Common myeloid progenitor, CD34-positive (primary cell): ENCODE measurements around the gene NDUFS7.
A peak's percentile ranks its signal among the peaks of the same experiment; 100 is the strongest.

Source experiments
- CTCF ChIA-PET: fragments of 350-600 bp; sonication (Branson Sonifier 250); formaldehyde crosslinking; loops from one replicate; lab custom pipeline; 2021; ENCODE audit warnings: antibody characterized with exemption; lab: Charles Lee
- POLR2A ChIA-PET: fragments of 350-600 bp; sonication (Branson Sonifier 250); formaldehyde crosslinking; loops from one replicate; lab custom pipeline; 2021; ENCODE audit warnings: antibody characterized with exemption; lab: Charles Lee
- DNase-seq, 3 donors: peaks; one replicate each; pipeline versions ENCODE4 v3.0.0 to v3.0.0-alpha.2; 2013
- H3K27ac ChIP-seq, 2 experiments: 1 replicate in 1 of 2; 2 replicates in 1 of 2; pipeline ENCODE4 v1.7.0; 2013; ENCODE audit warnings: inconsistent platforms in 2 of 2, low read length in 2 of 2, mild to moderate bottlenecking in 2 of 2, low read depth in 1 of 2, moderate library complexity in 1 of 2; ENCODE audit not compliant: severe bottlenecking in 2 of 2, insufficient read depth in 1 of 2, poor library complexity in 1 of 2
- H3K27me3 ChIP-seq, 5 experiments: replicated peaks in 2 of 5; 1 replicate in 3 of 5; 2 replicates in 2 of 5; pipeline versions ENCODE4 v1.6.1 to v1.7.0; 2013; ENCODE audit warnings: low read length in 4 of 5, mild to moderate bottlenecking in 2 of 5, moderate library complexity in 2 of 5, inconsistent platforms in 1 of 5; ENCODE audit not compliant: insufficient read depth in 5 of 5, control insufficient read depth in 4 of 5
- H3K36me3 ChIP-seq, 4 experiments: 1 replicate in 2 of 4; 2 replicates in 2 of 4; pipeline versions ENCODE4 v1.6.1 to v1.7.0; 2013; ENCODE audit warnings: low read length in 3 of 4, control low read depth in 1 of 4, mild to moderate bottlenecking in 1 of 4; ENCODE audit not compliant: control insufficient read depth in 4 of 4, insufficient read depth in 4 of 4
- H3K4me1 ChIP-seq, 4 experiments: 1 replicate in 3 of 4; 2 replicates in 1 of 4; pipeline versions ENCODE4 v1.6.1 to v1.7.1; 2013; ENCODE audit warnings: low read length in 3 of 4, mild to moderate bottlenecking in 3 of 4, control low read depth in 1 of 4, inconsistent platforms in 1 of 4, moderate library complexity in 1 of 4; ENCODE audit not compliant: control insufficient read depth in 4 of 4, insufficient read depth in 4 of 4; ENCODE audit errors: control extremely low read depth in 1 of 4
- H3K4me3 ChIP-seq, 7 experiments: 1 replicate in 4 of 7; 2 replicates in 3 of 7; pipeline versions ENCODE4 v1.5.1 to v1.7.0; 2013; ENCODE audit warnings: mild to moderate bottlenecking in 7 of 7, low read length in 6 of 7, moderate library complexity in 6 of 7, inconsistent platforms in 2 of 7, low read depth in 2 of 7, control low read depth in 1 of 7; ENCODE audit not compliant: insufficient read depth in 4 of 7, control insufficient read depth in 1 of 7; ENCODE audit errors: extremely low read depth in 1 of 7
- H3K9me3 ChIP-seq, 5 experiments: 1 replicate in 4 of 5; 2 replicates in 1 of 5; pipeline versions ENCODE4 v1.6.1 to v1.7.1; 2013; ENCODE audit warnings: low read length in 4 of 5, mild to moderate bottlenecking in 2 of 5, inconsistent platforms in 1 of 5, low read depth in 1 of 5, moderate library complexity in 1 of 5; ENCODE audit not compliant: control insufficient read depth in 4 of 5, insufficient read depth in 2 of 5; ENCODE audit errors: control extremely low read depth in 1 of 5
- WGBS: methylation state at CpG from one replicate; pipeline ENCODE4 v1.1.5; 2013; ENCODE audit not compliant: insufficient coverage; 5-methylcytosine and 5-hydroxymethylcytosine counted together

Gene NDUFS7

DNA sequence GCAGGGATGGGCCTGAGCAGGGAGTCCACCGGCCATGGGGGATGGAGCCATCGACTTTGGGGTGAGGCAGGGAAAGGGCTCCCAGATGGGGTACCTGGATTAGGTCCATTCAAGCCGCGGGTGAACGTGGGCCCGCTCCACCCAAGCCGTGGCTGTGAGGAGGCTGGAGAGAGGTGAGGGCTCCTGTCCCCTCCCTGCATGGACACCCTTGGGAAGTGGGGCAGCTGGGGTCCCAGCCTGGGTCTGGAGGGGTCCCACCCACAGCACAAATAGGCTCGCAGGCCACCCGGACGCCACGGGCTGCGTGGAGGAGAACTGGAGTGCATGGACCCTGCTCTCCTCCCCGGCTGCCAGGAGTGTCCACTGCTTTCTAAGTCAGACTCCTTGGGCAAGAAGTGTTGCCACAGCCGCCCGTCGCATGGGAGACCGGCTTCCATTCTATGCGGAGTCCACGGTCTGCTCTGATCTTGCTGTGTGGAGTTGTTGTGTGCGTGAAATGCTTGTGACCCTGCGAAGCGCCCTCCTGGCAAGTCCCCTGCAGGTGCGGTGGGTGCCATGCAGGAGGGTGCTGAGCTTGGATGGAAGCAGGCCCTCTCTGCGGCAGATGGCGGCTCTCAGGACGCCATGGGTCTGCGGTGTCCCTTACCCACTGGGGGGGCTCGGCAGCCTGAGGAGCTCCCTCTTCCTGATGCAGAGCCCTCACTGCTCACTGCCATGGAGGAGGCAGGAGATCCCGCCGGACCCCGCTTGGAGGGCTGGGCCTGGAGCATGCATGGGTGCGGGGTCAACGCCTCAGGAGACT, 25.7 kb downstream of the NDUFS7 start:
- Histone ChIP-seq H3K27ac (peak overlapping the region; percentile 80 to 92), H3K36me3 (peaks cover 0 to 54% (median 14%) of the 10 kb centered on the region in 4 experiments), H3K4me3 (peak overlapping the region in 6 of 7 experiments; percentile 78 to 90 (median 84)), H3K27me3 (no peaks in the 10 kb centered on the region), H3K9me3 (no peaks in the 10 kb centered on the region), H3K4me1 (peaks cover 0 to 40% (median 35%) of the 10 kb centered on the region in 4 experiments)
- 79% methylated on average over 33 of the region's 33 CpGs for WGBS
- ChIA-PET POLR2A (interaction anchor here (0.7 kb wide), 1 partner anchor 30 kb away, joined by 3 read pairs; no protein-coding TSS in a partner anchor), CTCF (interaction anchor here (1.2 to 1.5 kb wide), 2 partner anchors 9 to 429 kb away, joined by 3 read pairs; no protein-coding TSS in a partner anchor)
- DNase-seq, result no peak

DNA sequence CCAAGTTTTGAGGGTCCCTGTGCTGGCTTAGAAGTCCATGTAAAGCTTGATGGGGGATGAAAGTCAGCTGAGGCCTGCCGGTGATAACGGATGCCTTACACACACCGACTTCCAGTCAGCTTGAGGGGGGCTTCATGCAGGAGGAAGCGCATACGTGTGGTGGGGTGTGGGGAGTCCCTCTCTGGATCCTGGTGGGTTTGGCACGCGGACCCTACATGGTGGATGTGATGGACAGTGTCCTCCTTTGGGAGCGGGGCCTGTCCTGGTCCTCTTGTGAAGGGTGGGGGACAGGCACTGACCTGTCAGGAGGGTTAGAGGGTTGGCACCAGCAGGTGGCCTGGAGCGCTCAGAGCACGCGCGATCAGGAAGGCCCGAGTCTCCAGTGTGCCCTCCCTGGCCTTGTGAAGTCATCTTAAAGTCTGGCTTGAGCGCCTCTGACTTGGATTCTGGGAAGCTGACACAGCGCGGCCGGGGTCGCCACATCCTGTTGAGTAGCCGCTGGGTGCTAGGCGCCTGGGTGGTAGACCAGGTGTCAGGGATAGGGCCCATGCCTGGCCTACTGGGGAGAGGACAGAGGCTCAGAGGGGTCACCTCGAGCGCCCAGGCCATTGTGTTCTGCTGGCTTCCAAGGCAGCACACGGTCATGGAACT, 26.6 kb downstream of the NDUFS7 start:
- Histone ChIP-seq H3K9me3 (no peaks in the 10 kb centered on the region), H3K36me3 (peaks cover 0 to 57% (median 14%) of the 10 kb centered on the region in 4 experiments), H3K4me3 (peak overlapping the region in 3 of 7 experiments; percentile 19 to 90 (median 87)), H3K27ac (peak overlapping the region; percentile 50 to 92), H3K4me1 (peaks cover 0 to 45% (median 39%) of the 10 kb centered on the region in 4 experiments), H3K27me3 (no peaks in the 10 kb centered on the region)
- CTCF ChIA-PET, result interaction anchor here (1.2 kb wide), 1 partner anchor 8 kb away, joined by 3 read pairs; no protein-coding TSS in a partner anchor
- 69% methylated on average over 20 of the region's 23 CpGs for WGBS
- POLR2A ChIA-PET, result interaction anchor here (0.6 kb wide), 1 partner anchor 863 kb away, joined by 3 read pairs; no protein-coding TSS in a partner anchor
- DNase-seq, result peak in 2 of 3 donors; percentile 32

DNA sequence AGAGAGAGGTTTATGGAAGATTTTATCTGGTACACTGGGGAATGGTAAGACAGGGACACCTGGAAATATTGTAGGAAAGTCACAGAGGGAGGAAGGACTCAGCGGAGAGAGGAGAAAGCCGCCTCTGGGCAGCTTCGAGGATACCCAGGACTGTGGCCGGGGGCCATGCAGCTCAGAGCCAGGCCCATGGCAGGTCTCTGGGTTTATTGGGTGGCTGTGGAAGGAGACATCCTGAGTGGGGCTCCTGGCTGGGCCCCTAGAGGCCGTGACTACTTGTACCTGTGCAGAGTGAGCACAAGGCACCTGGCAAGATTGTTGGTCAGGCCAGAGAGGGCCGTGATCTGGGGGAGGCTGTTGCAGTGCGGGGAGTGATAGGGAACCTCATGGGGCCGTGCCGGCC, 27.1 kb downstream of the NDUFS7 start:
- Histone ChIP-seq H3K4me3 (no peak overlapping the region), H3K27ac (peak overlapping the region; percentile 55 to 92), H3K36me3 (peaks cover 0 to 59% (median 14%) of the 10 kb centered on the region in 4 experiments), H3K9me3 (no peaks in the 10 kb centered on the region), H3K27me3 (no peaks in the 10 kb centered on the region), H3K4me1 (peaks cover 0 to 50% (median 44%) of the 10 kb centered on the region in 4 experiments)
- POLR2A ChIA-PET, result no interaction called here
- 94% methylated on average over 9 of the region's 9 CpGs for WGBS
- CTCF ChIA-PET, result no interaction called here
- no peak for DNase-seq

DNA sequence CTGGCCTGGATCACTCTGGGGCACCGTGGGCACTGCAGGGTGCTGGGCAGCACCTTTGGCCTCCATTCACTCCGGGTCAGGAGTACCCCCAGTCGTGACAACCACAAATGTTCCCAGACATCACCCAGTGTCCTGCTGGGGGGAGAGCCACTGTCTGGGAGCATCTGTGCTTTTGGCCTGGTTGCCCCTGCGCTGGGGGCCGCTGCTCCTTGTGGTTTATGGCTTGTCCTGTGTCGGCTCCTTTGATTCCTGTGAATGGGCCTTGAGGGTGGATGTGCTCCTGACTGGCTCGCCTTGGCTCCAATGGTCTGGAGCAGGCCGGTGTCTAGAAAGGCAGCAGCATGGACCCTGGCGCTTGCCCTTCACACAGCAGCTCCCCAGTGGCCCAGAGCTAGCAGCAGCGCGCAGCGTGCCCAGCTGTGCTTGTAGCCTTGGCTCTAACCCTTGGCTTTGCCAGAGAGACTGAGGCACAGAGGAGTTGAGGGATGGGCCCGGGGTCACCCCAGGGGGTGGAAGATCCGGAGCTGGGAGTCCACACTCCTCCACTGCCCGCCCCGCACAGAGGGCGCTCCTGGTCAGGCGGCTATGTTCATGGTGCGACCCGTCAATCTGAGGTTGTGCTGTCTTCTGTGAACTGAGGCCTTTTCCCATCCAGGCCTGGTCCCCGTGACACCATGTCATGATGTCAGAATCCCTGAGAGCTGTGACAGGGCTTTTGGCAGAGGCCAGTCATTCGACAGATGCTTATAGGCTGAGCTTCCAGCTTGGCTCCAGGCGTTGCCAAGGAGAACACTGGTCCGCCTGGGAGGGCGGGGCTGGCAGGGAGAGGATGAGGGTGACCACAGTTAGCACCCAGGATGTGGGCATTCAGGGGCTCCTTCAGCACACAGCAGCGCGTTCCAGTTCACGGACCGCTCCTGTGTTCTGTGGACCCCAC, 27.8 kb downstream of the NDUFS7 start:
- no peaks in the 10 kb centered on the region for H3K9me3 ChIP-seq
- H3K4me3 ChIP-seq, result no peak overlapping the region
- no peak for DNase-seq
- ChIA-PET CTCF (interaction anchor here (1.7 kb wide), 1 partner anchor 29 kb away, joined by 6 read pairs; no protein-coding TSS in a partner anchor), POLR2A (no interaction called here)
- H3K36me3 ChIP-seq, result peaks cover 0 to 66% (median 17%) of the 10 kb centered on the region in 4 experiments
- peaks cover 0 to 55% (median 46%) of the 10 kb centered on the region in 4 experiments for H3K4me1 ChIP-seq
- peak overlapping the region; percentile 55 to 92 for H3K27ac ChIP-seq
- WGBS, result 91% methylated on average over 26 of the region's 29 CpGs
- no peaks in the 10 kb centered on the region for H3K27me3 ChIP-seq

DNA sequence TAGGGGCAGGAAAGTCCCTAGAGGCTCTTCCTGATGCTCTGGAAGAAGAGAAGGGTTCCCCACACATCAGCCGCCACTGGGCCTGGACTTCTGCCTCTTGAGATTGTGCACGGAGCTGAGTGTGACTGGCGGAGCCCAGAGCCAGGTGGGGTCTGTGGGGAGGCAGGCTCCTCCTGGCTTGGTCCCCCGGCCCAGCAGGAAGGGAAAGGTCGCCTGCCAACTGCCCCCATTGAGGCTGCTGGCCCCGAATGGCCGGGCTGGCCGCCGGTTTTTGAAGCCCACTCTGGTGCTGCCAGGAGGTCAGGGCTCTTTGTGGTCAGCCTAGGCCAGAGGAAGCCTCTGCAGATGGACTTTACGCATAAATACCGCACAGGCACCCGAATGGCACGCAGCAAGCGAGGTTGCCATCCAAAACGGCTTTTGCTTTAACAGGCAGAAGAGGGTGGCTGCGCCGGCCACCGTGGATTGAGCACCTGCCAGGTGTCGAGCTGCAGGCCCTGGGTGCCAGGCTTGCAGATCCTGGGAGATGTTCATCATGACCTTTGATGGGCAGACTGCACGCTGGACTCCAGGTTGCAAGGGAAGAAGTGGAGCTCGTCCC, 28.7 kb downstream of the NDUFS7 start:
- POLR2A ChIA-PET, result no interaction called here
- peak overlapping the region in 1 of 2 experiments; percentile 34 for H3K27ac ChIP-seq
- DNase-seq, result no peak
- peaks cover 0 to 75% (median 23%) of the 10 kb centered on the region in 4 experiments for H3K36me3 ChIP-seq
- no peaks in the 10 kb centered on the region for H3K27me3 ChIP-seq
- CTCF ChIA-PET, result interaction anchor here (1.1 to 1.7 kb wide), 3 partner anchors 30 to 53 kb away, joined by 4 to 6 read pairs (median 4); no protein-coding TSS in a partner anchor
- peaks cover 0 to 54% (median 44%) of the 10 kb centered on the region in 4 experiments for H3K4me1 ChIP-seq
- no peak overlapping the region for H3K4me3 ChIP-seq
- no peaks in the 10 kb centered on the region for H3K9me3 ChIP-seq
- 86% methylated on average over 17 of the region's 21 CpGs for WGBS
